Stimulated activated CD8-positive, alpha-beta memory T cell treated with anti-CD3 and anti-CD28 coated beads, Interleukin-4, amount 100 ng/mL, for 4 hours (primary cell): ENCODE results near the gene MARS2.
"Not testable (repeated sequence)": the region's sequence is repeated elsewhere in the genome, so short reads cannot be mapped to it uniquely, and the experiment has no call there.

Experiments used
- DNase-seq, 2 donors: peaks; one replicate each; pipeline ENCODE4 v3.0.0-alpha.2; 2020; ENCODE audit warnings: low read depth in 2 of 2, low spot score in 1 of 2

The MARS2 gene

DNA sequence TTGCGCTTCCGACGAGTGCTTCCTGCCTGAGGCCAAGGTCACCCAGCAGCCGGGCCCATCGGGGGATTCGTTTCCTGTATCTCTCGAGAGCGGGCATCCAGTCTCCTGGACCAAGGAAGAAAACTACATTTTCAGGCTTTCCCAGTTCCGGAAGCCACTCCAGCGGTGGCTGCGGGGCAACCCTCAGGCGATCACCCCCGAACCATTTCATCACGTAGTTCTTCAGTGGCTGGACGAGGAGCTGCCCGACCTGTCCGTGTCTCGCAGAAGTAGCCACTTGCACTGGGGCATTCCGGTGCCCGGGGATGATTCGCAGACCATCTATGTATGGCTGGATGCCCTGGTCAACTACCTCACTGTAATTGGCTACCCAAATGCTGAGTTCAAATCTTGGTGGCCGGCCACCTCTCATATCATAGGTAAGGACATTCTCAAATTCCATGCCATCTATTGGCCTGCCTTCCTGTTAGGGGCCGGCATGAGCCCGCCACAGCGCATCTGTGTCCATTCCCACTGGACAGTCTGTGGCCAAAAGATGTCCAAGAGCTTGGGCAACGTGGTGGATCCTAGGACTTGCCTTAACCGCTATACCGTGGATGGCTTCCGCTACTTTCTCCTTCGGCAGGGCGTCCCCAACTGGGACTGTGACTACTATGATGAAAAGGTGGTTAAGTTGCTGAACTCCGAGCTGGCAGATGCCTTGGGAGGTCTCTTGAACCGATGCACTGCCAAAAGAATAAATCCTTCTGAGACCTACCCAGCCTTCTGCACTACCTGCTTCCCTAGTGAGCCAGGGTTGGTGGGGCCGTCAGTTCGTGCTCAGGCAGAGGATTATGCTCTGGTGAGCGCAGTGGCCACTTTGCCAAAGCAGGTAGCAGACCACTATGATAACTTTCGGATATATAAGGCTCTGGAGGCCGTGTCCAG is 1.0 kb downstream of the MARS2 start:
- DNase-seq: peak in 1 of 2 donors; percentile 5

DNA sequence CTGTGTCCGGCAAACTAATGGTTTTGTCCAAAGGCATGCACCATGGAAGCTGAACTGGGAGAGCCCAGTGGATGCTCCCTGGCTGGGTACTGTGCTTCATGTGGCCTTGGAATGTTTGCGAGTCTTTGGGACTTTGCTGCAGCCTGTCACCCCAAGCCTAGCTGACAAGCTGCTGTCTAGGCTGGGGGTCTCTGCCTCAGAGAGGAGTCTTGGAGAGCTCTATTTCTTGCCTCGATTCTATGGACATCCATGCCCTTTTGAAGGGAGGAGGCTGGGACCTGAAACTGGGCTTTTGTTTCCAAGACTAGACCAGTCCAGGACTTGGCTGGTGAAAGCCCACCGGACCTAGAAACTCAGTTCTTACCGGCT is 1.7 kb downstream of the MARS2 start:
- DNase-seq: no peak

DNA sequence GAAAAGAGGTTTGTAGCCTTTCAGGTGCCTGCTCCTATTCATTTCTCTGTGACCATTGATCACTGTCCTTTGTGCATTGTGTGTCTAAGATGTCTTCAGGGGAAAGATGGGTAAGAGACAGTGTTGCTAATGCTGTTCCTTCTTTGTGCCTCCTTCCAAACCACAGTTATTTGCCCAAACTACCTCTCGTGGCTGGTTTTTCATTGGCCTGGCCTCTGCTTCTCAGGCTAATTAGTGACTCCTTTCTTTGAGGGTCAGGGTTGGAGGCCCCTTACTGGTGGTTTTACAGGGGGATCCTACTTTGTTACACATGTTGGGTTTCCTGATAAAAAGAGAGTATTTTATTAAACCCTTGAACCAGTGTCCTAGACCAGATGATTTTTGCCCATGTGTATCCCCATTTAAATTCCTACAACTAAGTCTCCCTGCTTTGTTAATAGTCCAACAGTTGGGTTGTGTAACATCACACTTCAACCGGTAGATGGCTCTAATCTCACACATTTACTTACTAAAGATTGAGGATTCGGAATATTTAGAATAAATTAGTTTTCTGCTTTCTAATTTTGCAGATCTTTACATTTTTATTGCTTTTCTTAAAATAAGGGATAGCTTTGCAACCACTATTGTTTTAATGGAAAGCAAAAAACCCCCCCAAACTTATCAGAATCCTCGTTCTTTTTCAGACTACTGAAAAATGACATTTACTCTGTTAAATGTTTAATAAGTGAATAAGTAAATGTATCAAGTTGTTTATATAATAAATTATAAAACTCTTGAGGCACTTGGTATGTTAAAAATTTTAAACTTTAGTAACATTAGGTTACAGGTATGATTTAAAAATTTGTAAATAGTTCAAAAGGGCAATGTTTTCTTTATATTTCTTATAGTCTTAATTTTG is 2.4 kb downstream of the MARS2 start:
- no peak for DNase-seq

- DNase-seq: no peak
Observed at GRCh38 chr2:197708331-197708730, 3.2 kb downstream of the MARS2 start.

DNA sequence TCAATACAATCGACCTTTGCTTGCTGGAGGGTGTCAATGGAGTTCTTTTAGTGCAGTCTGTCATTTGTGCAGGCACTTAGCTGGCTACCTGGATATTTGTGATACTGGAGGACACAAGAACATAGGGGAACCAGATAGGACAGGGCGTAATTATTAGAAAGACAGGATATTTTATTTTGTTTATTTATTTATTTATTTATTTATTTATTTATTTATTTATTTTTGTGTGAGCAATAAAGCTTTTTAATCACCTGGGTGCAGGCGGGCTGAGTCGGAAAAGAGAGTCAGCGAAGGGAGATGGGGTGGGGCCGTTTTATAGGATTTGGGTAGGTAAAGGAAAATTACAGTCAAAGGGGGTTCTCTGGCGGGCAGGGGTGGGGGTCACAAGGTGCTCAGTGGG is 4.0 kb downstream of the MARS2 start:
- DNase-seq: not testable (repeated sequence)

GRCh38 chr2:197710424-197711042 is 5.4 kb downstream of the MARS2 start:
- no peak for DNase-seq

DNA sequence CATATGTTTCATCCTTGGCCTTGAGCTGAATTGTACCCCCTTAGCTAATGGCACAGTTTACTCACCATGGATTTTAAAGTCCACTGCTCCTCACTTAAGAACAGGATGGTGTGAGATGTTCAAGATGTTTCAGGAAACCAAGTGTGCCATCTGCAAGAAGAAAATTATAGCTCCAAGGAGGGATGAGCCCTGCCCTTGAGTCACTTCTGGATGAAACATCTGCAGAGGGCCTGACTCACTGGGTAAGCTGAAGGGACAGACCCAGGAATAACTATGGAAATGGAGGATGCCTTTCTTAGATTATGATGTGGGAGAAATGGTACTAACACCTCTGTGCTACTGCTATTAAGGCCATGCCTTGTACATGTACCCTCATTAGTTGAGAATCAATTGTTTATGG is 6.4 kb downstream of the MARS2 start:
- DNase-seq: no peak

DNA sequence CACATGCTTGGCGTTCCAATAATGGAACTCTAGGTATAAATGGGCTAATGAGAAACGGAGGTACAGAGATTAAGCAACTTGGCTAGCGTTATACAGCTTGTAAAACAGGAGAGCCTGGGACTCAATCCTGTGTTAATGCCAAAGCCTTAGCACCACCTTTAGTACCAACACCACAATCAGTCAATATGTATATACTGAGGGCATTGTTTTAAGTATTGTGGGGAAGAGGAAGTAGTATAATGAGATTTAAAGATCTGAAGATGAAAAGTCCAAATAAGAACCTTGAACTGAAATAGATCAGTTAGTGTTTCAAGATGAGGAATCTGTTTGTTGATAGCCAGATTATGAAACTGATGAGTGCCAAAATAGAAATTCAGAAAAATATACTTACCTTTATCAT is 8.1 kb downstream of the MARS2 start:
- DNase-seq: no peak

GRCh38 chr2:197717863-197718262 is 12.7 kb downstream of the MARS2 start:
- DNase-seq: no peak

DNA sequence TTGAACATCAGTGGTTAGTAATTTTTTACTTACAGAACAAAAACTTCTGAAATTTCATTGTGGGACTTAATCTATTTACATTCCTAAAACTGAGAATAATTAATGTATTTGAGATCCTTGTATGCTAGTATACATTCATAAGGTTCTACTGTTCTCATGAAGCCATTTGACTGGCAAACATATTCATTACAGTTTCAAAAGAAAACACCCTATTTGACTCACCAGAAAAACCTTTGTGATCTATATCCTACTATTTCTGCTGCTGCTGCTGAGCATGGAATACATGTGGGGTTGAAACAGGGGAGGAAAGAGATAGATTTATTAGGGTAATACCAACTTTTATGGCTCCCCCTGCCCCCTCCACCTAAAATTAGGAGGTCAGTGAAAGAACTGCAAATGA is 21.8 kb downstream of the MARS2 start:
- no peak for DNase-seq

- DNase-seq: not testable (repeated sequence)
Observed at GRCh38 chr2:197728555-197729544, 23.7 kb downstream of the MARS2 start.

DNA sequence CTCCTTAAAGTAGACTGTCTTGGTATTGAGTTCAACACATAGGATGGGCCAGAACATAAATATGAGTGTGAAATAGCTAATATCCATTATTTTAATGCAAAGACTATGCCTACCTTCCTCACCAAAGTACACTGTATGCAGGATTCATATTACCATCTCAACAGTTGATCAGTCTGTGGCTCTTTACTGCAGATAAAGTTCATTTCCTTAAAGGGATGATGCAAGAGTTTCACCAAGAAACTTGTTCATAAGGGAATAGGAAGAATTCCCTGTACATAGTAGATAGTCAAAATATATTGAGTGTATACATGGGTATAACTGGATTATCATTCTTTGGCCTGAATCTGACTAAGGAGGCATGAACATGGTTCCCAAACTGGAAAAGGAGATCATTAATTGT is 35.0 kb downstream of the MARS2 start:
- no peak for DNase-seq
